Astrocyte of the hippocampus (primary cell): ENCODE measurements around the gene TYSND1.
"Not testable (repeated sequence)": the region's sequence is repeated elsewhere in the genome, so short reads cannot be mapped to it uniquely, and the experiment has no call there.

Experiments
- DNase-seq: peaks from one replicate; pipeline ENCODE4 v3.0.0; 2011; ENCODE audit warnings: low read depth, low spot score

TYSND1 gene

GRCh38 chr10:70109064-70109729, 37.3 kb downstream of the TYSND1 start:
- no peak for DNase-seq

- peak; percentile 24 for DNase-seq
Observed at GRCh38 chr10:70106958-70107791, 39.3 kb downstream of the TYSND1 start.

GRCh38 chr10:70101668-70102067, 44.8 kb downstream of the TYSND1 start:
- no peak for DNase-seq

- not testable (repeated sequence) for DNase-seq
Observed at GRCh38 chr10:70101068-70101562, 45.4 kb downstream of the TYSND1 start.

GRCh38 chr10:70098271-70098670, 48.2 kb downstream of the TYSND1 start:
- DNase-seq, result no peak

GRCh38 chr10:70097459-70097858, 49.0 kb downstream of the TYSND1 start:
- DNase-seq, result no peak

- no peak for DNase-seq
Observed at GRCh38 chr10:70096705-70097420, 49.6 kb downstream of the TYSND1 start.

GRCh38 chr10:70096016-70096704, 50.3 kb downstream of the TYSND1 start:
- DNase-seq, result no peak

GRCh38 chr10:70094250-70094649, 52.2 kb downstream of the TYSND1 start:
- no peak for DNase-seq

- no peak for DNase-seq
Observed at GRCh38 chr10:70093335-70093944, 53.1 kb downstream of the TYSND1 start.

- DNase-seq, result no peak
Observed at GRCh38 chr10:70092389-70092718, 54.1 kb downstream of the TYSND1 start.

GRCh38 chr10:70090951-70091350, 55.5 kb downstream of the TYSND1 start:
- no peak for DNase-seq

- peak; percentile 46 for DNase-seq
Observed at GRCh38 chr10:70090013-70090412, 56.5 kb downstream of the TYSND1 start.

- DNase-seq, result peak; percentile 8
Observed at GRCh38 chr10:70088308-70088698, 58.2 kb downstream of the TYSND1 start.
